Skeletal muscle tissue (tissue), 4 donors: ENCODE results near the gene NOTCH3. TPM values are rescaled to one million over a fixed set of nuclear protein-coding genes. Genes with fewer than 3 reads are reported as not detected.

Source experiments
- H3K27ac ChIP-seq: one replicate; pipeline ENCODE4 v1.7.0; 2013; ENCODE audit warnings: mild to moderate bottlenecking, low read depth, low read length, inconsistent platforms
- H3K27me3 ChIP-seq, 3 donors: one replicate each; pipeline ENCODE4 v1.7.0; 2013; ENCODE audit warnings: low read length in 3 of 3; ENCODE audit not compliant: control insufficient read depth in 3 of 3, insufficient read depth in 3 of 3
- H3K36me3 ChIP-seq, 3 donors: one replicate each; pipeline ENCODE4 v1.7.0; 2013; ENCODE audit warnings: low read length in 3 of 3; ENCODE audit not compliant: control insufficient read depth in 3 of 3, insufficient read depth in 3 of 3
- H3K4me1 ChIP-seq, 3 donors: one replicate each; pipeline ENCODE4 v1.7.0; 2013; ENCODE audit warnings: low read length in 3 of 3, mild to moderate bottlenecking in 3 of 3; ENCODE audit not compliant: control insufficient read depth in 3 of 3, insufficient read depth in 3 of 3
- H3K4me3 ChIP-seq, 3 donors: one replicate each; pipeline ENCODE4 v1.7.0; 2013; ENCODE audit warnings: low read length in 3 of 3
- H3K9ac ChIP-seq, 3 donors: one replicate each; pipeline ENCODE4 v1.7.0; 2013; ENCODE audit warnings: low read length in 3 of 3, mild to moderate bottlenecking in 3 of 3, moderate library complexity in 2 of 3, low read depth in 1 of 3
- H3K9me3 ChIP-seq, 3 donors: one replicate each; pipeline ENCODE4 v1.7.0; 2013; ENCODE audit warnings: low read length in 3 of 3; ENCODE audit not compliant: control insufficient read depth in 3 of 3
- total RNA-seq: library from RNA; depleted of rRNA; stranded (reverse); fragments of >200 nt; gene quantifications from one replicate; pipeline ENCODE4 v1.2.3, GENCODE V29; 2014
- donor health status: Osteomylitis.

The NOTCH3 gene
- total RNA-seq, 1 donor from 2014 or later, result 77.8 TPM

GRCh38 chr19:15197942-15198341, 2.9 kb downstream of the NOTCH3 start:
- peaks cover 39 to 47% (median 41%) of the 10 kb centered on the region in 3 donors for H3K27me3 ChIP-seq
- no peaks in the 10 kb centered on the region for H3K9me3 ChIP-seq
- H3K4me1 ChIP-seq, result peaks cover 7 to 13% (median 11%) of the 10 kb centered on the region in 3 donors
- peaks cover 0 to 5% (median 0%) of the 10 kb centered on the region in 3 donors for H3K36me3 ChIP-seq
- peak overlapping the region in 1 of 3 donors; percentile 62 for H3K9ac ChIP-seq
- H3K4me3 ChIP-seq, result peak overlapping the region; percentile 28 to 66 (median 40)
- H3K27ac ChIP-seq, result peak overlapping the region; percentile 62

DNA sequence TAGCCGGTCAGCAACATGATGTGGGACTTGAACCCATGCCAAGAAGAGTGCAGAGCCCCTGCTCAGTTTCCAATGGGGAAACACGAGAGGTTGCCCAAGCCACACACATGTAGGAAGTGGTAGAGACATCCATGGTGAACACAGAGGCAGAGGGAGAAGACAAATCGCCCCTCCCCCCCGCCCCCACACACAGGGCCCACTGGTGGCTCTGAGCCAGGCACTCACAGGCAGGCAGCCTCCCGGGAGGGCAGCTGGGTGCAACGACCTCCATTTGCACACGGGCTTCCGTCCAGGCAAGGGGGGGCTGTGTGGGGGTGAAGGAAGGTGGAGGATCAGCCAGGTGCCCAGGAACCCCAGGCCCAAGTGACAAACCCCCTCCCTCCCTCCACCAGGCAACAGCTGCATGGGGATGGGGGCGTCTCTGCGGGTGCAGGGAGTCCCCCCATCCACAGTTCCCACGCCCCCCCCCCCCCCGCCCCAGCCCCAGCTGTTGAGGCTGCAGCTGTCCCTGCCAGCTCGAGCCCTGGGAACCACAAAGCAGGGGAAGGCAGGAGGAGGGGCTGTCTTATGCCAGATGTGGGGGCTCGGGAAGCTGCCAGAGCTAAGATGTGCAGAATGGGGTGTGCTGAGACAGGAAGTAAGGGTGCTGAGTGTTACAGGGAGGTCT, 3.4 kb downstream of the NOTCH3 start:
- Histone ChIP-seq H3K4me1 (peaks cover 7 to 15% (median 11%) of the 10 kb centered on the region in 3 donors), H3K9ac (peak overlapping the region in 1 of 3 donors; percentile 62), H3K27me3 (peaks cover 37 to 49% (median 41%) of the 10 kb centered on the region in 3 donors), H3K4me3 (peak overlapping the region in 1 of 3 donors; percentile 40), H3K9me3 (no peaks in the 10 kb centered on the region), H3K27ac (peak overlapping the region; percentile 62), H3K36me3 (peaks cover 0 to 5% (median 0%) of the 10 kb centered on the region in 3 donors)

- Histone ChIP-seq H3K27ac (peak overlapping the region; percentile 42), H3K27me3 (peaks cover 40 to 56% (median 46%) of the 10 kb centered on the region in 3 donors), H3K9ac (peak overlapping the region in 1 of 3 donors; percentile 40), H3K4me3 (peak overlapping the region in 1 of 3 donors; percentile 36), H3K36me3 (peaks cover 0 to 7% (median 0%) of the 10 kb centered on the region in 3 donors), H3K9me3 (no peaks in the 10 kb centered on the region), H3K4me1 (peaks cover 11 to 24% (median 11%) of the 10 kb centered on the region in 3 donors)
These were observed 4.3 kb downstream of the NOTCH3 start for GRCh38 chr19:15196360-15197005.

DNA sequence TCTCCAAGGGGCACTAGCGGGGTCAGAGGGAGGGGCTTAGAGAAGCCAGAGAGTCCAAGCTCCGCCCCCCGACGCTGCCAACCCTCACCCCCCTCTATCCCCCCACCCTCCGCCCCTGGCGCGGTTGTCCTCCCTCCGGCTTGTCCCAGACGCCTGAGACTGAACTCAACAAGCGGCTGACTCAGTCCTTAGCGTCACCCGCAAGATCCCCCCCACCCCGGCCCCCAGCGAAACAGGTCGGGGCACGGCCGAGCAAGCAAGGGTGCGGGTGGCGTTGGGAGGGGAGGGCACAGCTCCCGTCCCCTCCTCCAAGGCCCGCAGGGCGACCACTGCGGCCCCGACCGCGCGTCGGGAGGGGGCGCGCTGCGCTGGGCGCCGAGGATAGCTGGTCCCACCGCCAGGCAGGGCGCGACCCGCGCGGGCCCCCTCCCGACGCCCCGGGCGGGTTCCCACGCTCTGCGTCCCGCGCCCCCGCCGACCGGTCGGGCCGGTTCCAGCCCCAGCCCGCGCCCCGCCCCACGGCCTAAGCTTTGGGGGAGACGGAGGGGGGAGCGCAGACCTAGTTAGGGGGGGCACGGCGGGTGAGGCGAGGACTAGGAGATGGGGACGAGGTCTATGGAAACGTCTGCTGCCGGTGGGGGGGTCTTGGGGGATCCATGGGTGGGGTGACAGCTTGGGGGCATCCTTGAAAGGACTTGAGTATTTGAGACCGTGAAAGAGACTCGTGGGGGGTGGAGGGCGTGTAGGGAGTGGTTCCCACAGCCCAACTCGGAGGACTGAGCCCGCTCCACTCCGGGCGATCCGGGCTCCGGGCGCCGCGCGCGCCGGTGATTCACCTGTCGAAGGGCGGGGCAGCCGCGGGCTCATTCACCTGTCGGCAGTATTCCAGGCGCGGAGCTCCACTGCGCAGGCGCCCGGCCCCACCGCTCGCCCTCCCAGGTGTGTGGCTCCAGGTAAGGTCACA, 5.1 kb downstream of the NOTCH3 start:
- Histone ChIP-seq H3K4me3 (peak overlapping the region in 2 of 3 donors; percentile 29 to 38), H3K9ac (peak overlapping the region in 1 of 3 donors; percentile 25), H3K9me3 (no peaks in the 10 kb centered on the region), H3K36me3 (peaks cover 0 to 7% (median 0%) of the 10 kb centered on the region in 3 donors), H3K27me3 (peaks cover 35 to 54% (median 47%) of the 10 kb centered on the region in 3 donors), H3K27ac (peak overlapping the region; percentile 56), H3K4me1 (peaks cover 11 to 25% (median 14%) of the 10 kb centered on the region in 3 donors)

DNA sequence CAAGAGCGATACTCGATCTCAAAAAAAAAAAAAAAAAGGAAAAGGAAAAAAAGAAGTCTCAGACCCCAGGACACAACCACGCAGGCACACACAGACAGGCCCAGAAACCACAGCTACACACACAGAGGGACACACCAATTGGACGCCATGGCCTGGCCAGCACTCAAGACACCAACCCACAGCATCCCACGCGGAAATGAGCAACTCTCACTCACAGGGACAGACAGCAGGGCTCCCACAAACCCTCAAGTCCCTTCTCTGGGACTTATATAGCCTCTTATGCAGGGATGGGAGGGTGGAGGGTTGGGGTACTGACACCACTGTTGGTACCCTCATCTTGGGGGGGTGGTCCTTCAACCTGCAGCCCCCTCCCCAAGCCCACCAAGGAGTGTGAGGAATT, 5.9 kb downstream of the NOTCH3 start:
- Histone ChIP-seq H3K9me3 (no peaks in the 10 kb centered on the region), H3K27me3 (peaks cover 32 to 51% (median 47%) of the 10 kb centered on the region in 3 donors), H3K9ac (peak overlapping the region in 2 of 3 donors; percentile 8 to 25), H3K36me3 (peaks cover 0 to 7% (median 0%) of the 10 kb centered on the region in 3 donors), H3K4me1 (peaks cover 11 to 25% (median 14%) of the 10 kb centered on the region in 3 donors), H3K27ac (peak overlapping the region; percentile 56), H3K4me3 (peak overlapping the region in 1 of 3 donors; percentile 38)

DNA sequence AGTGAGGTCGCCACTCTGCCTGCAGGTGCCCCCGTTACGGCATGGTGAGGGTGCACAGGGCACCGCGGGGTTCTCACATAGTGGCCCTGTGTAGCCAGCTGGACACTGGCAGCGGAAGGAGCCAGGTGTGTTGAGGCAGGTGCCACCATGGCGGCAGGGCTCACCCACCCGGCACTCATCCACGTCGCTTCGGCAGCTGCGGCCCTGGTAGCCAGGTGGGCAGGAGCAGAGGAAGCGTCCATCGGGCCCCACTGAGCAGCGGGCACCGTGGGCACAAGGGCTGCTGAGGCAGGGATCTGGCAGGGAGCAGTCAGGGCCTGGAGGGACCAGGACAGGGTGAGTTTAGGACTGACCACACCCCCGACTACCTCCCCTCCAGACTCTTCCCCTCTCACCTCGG, 8.8 kb downstream of the NOTCH3 start:
- Histone ChIP-seq H3K9ac (peak overlapping the region in 1 of 3 donors; percentile 33), H3K9me3 (no peaks in the 10 kb centered on the region), H3K36me3 (peaks cover 0 to 3% (median 0%) of the 10 kb centered on the region in 3 donors), H3K4me1 (peaks cover 4 to 15% (median 7%) of the 10 kb centered on the region in 3 donors), H3K27me3 (peaks cover 17 to 31% (median 30%) of the 10 kb centered on the region in 3 donors), H3K27ac (peak overlapping the region; percentile 19), H3K4me3 (no peak overlapping the region)

DNA sequence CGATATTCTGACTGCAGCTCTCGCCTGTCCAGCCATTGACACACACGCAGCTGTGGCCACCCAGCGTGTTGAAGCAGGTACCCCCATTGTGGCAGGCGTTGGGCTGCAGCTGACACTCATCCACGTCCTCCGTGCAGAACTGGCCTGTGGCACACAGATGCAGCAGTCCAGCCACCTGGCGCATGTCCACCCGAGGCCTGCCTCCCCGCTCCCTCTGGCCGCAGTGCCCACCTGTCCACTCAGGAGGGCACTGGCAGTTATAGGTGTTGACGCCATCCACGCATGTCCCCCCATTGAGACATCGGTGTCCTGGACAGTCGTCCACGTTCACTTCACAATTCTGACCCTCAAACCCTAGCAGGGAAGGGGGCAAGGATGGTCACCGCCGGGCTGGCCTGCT, 9.3 kb downstream of the NOTCH3 start:
- Histone ChIP-seq H3K4me3 (no peak overlapping the region), H3K9ac (no peak overlapping the region), H3K27me3 (peaks cover 12 to 26% (median 26%) of the 10 kb centered on the region in 3 donors), H3K9me3 (no peaks in the 10 kb centered on the region), H3K36me3 (peaks cover 0 to 5% (median 2%) of the 10 kb centered on the region in 3 donors), H3K4me1 (peaks cover 4 to 15% (median 7%) of the 10 kb centered on the region in 3 donors), H3K27ac (no peak overlapping the region)

DNA sequence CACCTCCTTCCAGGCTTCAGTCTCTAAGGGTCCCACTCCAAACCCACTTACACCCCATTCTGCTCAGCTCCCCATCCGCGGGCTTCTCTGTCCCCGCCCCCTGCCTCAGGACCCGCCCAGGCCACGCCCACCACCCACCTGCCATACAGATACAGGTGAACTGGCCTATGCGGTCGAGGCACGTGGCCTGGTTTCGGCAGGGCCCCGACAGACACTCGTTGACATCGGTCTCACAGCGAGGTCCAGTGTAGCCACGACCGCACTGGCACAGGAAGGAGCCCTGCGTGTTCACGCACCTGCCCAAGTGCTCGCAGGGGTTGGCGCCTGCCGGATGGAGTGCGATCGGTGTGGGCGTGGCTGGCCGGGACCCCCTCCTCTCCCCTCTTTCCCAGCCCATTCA, 11.9 kb downstream of the NOTCH3 start:
- H3K36me3 ChIP-seq, result peaks cover 4 to 9% (median 7%) of the 10 kb centered on the region in 3 donors
- no peaks in the 10 kb centered on the region for H3K9me3 ChIP-seq
- no peak overlapping the region for H3K27ac ChIP-seq
- no peak overlapping the region for H3K9ac ChIP-seq
- peaks cover 0 to 12% (median 7%) of the 10 kb centered on the region in 3 donors for H3K4me1 ChIP-seq
- no peak overlapping the region for H3K4me3 ChIP-seq
- H3K27me3 ChIP-seq, result peaks cover 0 to 13% (median 11%) of the 10 kb centered on the region in 3 donors
